GM19025 (cell line): ENCODE measurements around the gene GRK1.
"Not testable (repeated sequence)": the region's sequence is repeated elsewhere in the genome, so short reads cannot be mapped to it uniquely, and the experiment has no call there.

Experiments used
- ATAC-seq: cut with Tn5 transposase; IDR thresholded peaks from one replicate; pipeline ENCODE4 v1.9.1; 2021; ENCODE audit warnings: mild to moderate bottlenecking, low read depth, moderate library complexity; ENCODE audit not compliant: unreplicated experiment

The GRK1 gene

DNA sequence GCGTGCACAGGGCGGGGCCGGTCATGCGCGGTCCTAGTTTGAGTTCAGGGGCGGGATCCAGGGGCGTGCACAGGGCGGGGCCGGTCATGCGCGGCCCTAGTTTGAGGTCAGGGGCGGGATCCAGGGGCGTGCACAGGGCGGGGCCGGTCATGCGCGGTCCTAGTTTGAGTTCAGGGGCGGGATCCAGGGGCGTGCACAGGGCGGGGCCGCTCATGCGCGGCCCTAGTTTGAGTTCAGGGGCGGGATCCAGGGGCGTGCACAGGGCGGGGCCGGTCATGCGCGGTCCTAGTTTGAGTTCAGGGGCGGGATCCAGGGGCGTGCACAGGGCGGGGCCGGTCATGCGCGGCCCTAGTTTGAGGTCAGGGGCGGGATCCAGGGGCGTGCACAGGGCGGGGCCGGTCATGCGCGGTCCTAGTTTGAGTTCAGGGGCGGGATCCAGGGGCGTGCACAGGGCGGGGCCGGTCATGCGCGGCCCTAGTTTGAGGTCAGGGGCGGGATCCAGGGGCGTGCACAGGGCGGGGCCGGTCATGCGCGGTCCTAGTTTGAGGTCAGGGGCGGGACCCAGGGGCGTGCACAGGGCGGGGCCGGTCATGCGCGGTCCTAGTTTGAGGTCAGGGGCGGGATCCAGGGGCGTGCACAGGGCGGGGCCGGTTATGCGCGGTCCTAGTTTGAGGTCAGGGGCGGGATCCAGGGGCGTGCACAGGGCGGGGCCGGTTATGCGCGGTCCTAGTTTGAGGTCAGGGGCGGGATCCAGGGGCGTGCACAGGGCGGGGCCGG lies 58.5 kb downstream of the GRK1 start:
- ATAC-seq: not testable (repeated sequence)

DNA sequence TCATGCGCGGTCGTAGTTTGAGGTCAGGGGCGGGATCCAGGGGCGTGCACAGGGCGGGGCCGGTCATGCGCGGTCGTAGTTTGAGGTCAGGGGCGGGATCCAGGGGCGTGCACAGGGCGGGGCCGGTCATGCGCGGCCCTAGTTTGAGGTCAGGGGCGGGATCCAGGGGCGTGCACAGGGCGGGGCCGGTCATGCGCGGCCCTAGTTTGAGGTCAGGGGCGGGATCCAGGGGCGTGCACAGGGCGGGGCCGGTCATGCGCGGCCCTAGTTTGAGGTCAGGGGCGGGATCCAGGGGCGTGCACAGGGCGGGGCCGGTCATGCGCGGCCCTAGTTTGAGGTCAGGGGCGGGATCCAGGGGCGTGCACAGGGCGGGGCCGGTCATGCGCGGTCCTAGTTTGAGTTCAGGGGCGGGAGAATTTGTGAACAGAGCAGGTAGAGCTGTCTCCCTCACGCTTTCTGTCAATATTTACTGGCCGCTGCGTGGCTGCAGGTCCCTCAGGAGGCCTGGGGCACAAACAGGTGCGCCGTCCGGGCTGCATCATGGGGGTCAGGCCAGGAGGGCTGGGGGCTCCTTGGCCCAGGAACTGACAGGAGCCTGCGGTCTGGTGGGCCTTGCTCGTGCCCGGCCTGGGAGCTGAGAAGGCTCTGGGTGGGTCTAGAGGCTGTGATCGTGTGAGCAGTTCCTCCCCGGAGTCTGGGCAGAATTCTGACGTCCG lies 59.2 kb downstream of the GRK1 start:
- not testable (repeated sequence) for ATAC-seq

- ATAC-seq: no peak
Observed at GRCh38 chr13:113726961-113727411, 60.0 kb downstream of the GRK1 start.

GRCh38 chr13:113728571-113729054 lies 61.6 kb downstream of the GRK1 start:
- ATAC-seq: no peak

DNA sequence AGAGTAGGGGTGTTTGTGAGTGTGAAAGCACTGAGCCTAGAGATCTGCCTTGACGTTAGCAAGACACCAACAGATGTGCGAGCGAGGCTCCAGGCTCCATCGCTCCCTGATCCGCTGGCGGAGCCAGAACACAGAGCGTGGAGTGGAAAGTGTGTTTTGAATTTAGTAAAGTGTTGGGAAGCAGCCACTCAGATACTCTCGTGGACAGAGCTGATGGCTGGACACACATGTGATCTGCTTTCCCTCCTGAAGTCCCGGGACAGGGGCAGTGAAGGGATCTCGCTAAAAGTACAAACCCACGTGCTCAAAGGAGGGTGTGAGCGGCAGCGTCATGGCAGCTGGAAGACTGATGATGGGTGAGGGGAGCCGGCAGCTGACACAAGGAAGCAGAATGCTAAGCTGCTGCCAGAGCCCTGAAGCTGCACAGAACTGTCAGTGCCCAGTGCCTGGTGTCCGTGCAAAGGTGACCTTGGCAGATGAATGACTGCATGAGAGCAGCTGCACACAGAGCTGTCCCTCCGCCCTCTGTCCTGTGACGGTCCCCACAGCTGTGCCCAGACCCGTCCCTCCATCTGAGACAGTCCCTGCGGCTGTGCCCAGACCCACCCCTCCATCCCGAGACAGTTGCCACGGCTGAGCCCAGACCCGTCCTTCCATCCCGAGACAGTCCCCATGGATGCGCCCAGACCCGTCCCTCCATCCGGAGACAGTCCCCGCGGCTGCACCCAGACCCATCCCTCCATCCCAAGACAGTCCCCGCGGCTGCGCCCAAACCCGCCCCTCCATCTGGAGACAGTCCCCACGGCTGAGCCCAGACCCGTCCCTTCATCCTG lies 62.4 kb downstream of the GRK1 start:
- ATAC-seq: no peak

- no peak for ATAC-seq
Observed at GRCh38 chr13:113730258-113730691, 63.3 kb downstream of the GRK1 start.

GRCh38 chr13:113730831-113731191 lies 63.8 kb downstream of the GRK1 start:
- no peak for ATAC-seq

GRCh38 chr13:113731192-113732175 lies 64.5 kb downstream of the GRK1 start:
- no peak for ATAC-seq

- no peak for ATAC-seq
Observed at GRCh38 chr13:113732176-113732960, 65.3 kb downstream of the GRK1 start.

DNA sequence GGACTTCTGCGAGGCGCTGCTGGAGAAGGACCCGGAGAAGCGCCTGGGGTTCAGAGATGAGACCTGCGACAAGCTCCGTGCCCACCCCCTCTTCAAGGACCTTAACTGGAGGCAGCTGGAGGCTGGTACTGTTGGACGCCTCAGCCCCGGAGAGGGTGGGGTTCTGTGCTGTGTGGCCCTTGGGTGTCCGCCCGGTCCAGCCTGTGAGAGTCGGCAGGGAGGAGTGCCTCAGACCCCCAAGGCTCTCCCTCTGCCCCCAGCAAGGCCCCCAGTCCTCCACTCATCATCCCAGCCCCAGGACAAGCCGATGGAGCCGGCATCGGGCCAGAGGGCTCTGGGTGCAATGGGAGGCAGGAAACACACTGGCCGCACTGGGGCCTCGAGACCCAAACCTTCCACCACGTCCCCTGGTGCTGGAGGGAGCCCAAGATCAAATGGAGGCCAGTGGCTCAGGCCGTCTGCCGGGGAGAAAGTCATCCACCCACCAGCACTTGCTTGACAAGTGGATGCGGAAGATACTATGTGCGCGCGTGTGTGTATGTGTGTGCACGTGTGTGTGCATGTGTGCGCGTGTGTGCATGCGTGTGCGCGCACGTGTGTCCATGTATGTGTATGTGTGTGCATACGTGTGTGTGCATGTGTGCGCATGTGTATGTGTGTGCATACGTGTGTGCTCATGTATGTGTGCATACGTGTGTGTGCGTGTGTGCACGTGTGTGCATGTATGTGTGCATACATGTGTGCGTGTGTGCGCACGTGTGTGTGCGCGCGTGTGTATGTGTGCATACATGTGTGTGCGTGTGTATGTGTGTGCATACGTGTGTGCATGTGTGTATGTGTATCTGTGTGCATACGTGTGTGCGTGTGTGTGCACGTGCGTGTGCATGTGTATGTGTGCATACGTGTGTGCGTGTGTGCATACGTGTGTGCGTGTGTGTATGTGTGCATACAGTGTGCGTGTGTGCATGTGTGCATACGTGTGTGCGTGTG lies 66.2 kb downstream of the GRK1 start:
- no peak for ATAC-seq

DNA sequence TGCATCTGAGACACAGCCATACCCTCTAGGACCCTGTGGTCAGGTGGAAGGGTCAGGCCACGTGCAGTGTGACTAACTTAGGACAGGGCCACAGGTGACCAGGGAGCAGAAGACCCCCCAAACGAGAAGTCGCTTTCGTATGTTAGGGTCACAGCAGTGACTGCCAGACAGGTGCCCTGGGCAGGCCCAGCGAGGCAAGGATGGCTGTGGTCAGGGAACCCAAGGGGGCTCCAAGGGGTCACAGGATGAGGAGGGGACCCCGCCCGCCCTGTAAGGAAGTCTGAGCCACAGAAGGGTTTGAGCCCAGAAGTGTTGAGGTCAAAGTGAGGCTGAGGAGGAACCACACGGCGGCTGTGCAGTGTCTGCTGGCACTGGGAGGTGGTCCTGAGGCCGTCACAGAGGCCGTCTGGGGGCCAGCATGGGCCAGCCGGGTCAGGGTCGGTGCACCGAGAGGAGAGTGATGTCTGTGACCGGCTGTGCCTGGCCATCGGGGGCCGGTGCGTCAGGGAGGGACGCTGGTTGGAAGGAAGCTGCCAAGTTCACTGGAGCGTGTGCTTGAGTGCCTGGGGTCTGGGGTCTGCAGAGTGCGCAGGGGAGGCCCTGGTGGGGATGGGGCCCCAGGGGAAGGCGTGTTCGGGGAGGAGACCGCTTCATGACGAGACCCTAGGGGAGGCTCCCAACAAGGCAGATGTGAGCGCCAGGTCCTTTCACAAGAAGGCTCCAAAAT lies 67.2 kb downstream of the GRK1 start:
- no peak for ATAC-seq

DNA sequence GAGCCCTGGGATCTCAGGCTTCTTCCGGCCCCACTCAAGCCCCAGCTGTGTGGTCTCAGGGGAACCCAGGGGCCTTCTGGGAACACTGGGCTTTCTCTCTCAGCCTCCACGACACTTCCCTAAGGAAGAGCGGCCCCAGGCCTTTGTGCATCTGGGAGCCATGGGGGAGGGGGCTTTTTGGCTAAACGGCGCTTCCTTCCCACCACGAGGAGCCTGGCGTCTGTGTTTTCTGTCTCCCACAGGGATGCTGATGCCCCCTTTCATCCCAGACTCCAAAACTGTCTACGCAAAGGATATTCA lies 67.8 kb downstream of the GRK1 start:
- no peak for ATAC-seq

DNA sequence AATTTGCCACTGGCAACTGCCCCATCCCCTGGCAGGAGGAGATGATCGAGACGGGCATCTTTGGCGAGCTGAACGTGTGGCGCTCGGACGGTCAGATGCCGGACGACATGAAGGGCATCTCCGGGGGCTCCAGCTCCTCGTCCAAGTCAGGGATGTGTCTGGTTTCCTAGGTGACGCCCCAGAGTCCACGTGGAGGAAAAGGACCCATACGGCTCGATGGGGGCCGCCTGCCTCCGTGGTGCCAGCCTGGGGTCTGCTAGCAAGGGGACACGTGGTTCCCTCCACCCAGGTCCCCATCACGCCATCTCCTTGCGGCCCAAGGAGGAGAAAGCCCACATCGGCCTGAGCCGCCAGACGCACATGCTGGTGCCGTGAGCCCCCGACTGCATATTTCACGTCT lies 68.2 kb downstream of the GRK1 start:
- no peak for ATAC-seq

DNA sequence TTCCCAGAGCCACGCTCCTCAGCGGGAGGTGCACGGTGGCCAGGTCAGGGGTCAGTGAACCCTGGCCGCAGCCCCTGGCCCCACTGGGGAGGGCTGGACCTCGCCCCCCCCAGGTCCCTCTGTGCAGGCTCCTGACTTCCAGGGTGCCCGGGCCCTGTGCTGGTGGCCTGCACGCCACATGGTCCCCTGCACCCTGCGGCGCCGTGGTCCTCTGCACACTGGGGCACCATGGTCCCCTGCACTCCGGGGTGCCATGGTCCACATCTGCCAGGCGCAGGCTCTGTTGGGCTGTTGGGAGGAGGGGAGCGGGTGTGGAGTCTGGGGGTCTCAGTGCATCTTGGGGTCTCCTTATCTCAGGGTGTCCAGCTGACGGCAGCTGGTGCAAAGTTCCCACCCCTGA lies 68.7 kb downstream of the GRK1 start:
- no peak for ATAC-seq

DNA sequence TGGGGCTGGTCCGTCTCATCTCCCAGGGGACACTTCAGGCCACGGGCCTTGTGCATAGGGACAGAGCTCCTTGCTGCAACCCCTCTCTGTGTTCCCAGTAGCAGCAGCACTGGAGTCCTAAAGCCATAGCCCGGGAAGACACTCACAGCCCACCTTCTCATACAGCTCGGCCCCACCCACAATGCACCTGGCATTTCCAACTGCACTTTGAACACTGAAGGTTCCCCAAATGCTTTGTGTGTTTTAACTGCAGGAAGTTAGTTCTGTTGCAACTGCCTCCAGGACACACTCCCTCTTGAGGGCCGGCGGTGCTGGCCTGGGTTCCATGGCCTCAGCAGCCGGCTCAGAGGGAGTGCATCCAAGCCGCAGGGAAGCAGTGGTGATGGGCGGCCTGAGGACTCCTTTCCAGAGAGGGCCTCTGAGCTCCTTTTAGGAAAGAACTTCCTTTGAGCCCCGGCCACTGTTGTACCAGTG lies 69.3 kb downstream of the GRK1 start:
- no peak for ATAC-seq

- ATAC-seq: no peak
Observed at GRCh38 chr13:113737803-113738202, 70.8 kb downstream of the GRK1 start.
